SU-DHL-6 (cell line): ENCODE results near the gene DOK7.

Experiments
- H2AFZ ChIP-seq: fragments of 200-600 bp; sonication (generic); 2 replicates; pipeline ENCODE4 v1.6.1; 2014; ENCODE audit warnings: low read depth, mild to moderate bottlenecking, moderate library complexity, mixed read lengths, antibody characterized with exemption, low read length; ENCODE audit not compliant: severe bottlenecking
- H3F3A ChIP-seq: fragments of 200-600 bp; shearing (Covaris generic); 2 replicates; pipeline ENCODE4 v1.6.0; 2016; ENCODE audit warnings: antibody characterized with exemption, mild to moderate bottlenecking; ENCODE audit not compliant: insufficient read depth
- H3K27ac ChIP-seq: fragments of 200-600 bp; sonication (generic); 2 replicates; pipeline ENCODE4 v1.5.1; 2016; ENCODE audit warnings: low read depth, mild to moderate bottlenecking, low read length, moderate library complexity, mixed read lengths
- H3K27me3 ChIP-seq: fragments of 200-600 bp; sonication (generic), shearing (Covaris generic); 2 replicates; pipeline ENCODE4 v1.6.0; 2014; ENCODE audit warnings: mild to moderate bottlenecking, low read length
- H3K36me3 ChIP-seq: fragments of 200-600 bp; sonication (generic); 2 replicates; pipeline ENCODE4 v1.6.1; 2014; ENCODE audit warnings: mild to moderate bottlenecking, low read length, mixed read lengths
- H3K4me2 ChIP-seq: fragments of 300-600, 200-600 bp; shearing (Covaris generic), sonication (generic); 2 replicates; pipeline ENCODE4 v1.6.0; 2014; ENCODE audit warnings: low read length, low read depth, mild to moderate bottlenecking; ENCODE audit not compliant: poor library complexity, severe bottlenecking
- H3K4me3 ChIP-seq: fragments of 200-600 bp; sonication (generic); 2 replicates; pipeline ENCODE4 v1.5.1; 2014; ENCODE audit warnings: antibody characterized with exemption, low read length, mild to moderate bottlenecking, mixed read lengths; ENCODE audit not compliant: insufficient read depth, poor library complexity, severe bottlenecking
- H3K79me2 ChIP-seq: fragments of 200-600 bp; sonication (generic); 2 replicates; pipeline ENCODE4 v1.6.1; 2014; ENCODE audit warnings: mild to moderate bottlenecking, low read length, moderate library complexity; ENCODE audit not compliant: insufficient read depth
- H3K9ac ChIP-seq: fragments of 200-600 bp; sonication (generic); 2 replicates; pipeline ENCODE4 v1.7.0; 2014; ENCODE audit warnings: mild to moderate bottlenecking, low read length
- H3K9me2 ChIP-seq: fragments of 200-600 bp; sonication (generic); replicated peaks from 2 replicates; pipeline ENCODE4 v1.6.1; 2014; ENCODE audit warnings: low read length; ENCODE audit not compliant: insufficient read depth
- H3K9me3 ChIP-seq: fragments of 200-600 bp; sonication (generic); 2 replicates; pipeline ENCODE4 v1.6.1; 2014; ENCODE audit warnings: low read length, mixed read lengths; ENCODE audit not compliant: insufficient read depth
- H4K20me1 ChIP-seq: fragments of 200-600 bp; sonication (generic); 2 replicates; pipeline ENCODE4 v1.6.1; 2014; ENCODE audit warnings: low read depth, mild to moderate bottlenecking, antibody characterized with exemption, low read length, moderate library complexity, mixed read lengths
- EZH2phosphoT487 ChIP-seq: fragments of 200-600 bp; sonication (generic), shearing (Covaris generic); conservative IDR thresholded peaks from 2 replicates; pipeline ENCODE4 v1.6.1; 2018; ENCODE audit warnings: mild to moderate bottlenecking, antibody characterized with exemption, low read length, moderate library complexity, mixed read lengths
- TF ChIP-seq, protein P1 (sequence below): fragments of 200-600 bp; sonication (generic); IDR thresholded peaks from one replicate; pipeline ENCODE4 v1.5.1; 2017; ENCODE audit warnings: antibody characterized with exemption, mild to moderate bottlenecking, low read length, moderate library complexity; ENCODE audit not compliant: insufficient read depth, poor library complexity, severe bottlenecking

The DOK7 gene

DNA sequence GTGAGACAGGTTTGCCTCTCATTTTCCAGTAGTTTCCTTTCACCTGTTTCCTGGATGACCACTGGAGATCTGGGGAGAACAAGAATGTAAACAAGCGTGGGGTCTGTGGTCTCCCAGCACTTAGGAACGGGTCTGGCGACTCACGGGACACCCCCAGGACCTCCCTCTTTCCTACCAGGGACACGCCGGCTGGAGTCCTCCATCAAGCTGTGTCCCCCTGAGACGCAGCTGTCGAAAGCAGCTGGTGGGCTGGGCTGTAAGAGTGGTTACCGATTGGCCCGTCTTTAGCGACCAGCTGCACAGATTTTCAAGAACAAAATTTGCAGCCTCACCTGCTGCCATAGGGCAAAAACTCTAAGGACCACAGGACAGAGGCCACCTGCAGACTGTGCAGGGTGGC, 57.2 kb downstream of the DOK7 start:
- H3K27ac ChIP-seq: no peak overlapping the region
- no peaks in the 10 kb centered on the region for H3K36me3 ChIP-seq
- no peaks in the 10 kb centered on the region for H3K79me2 ChIP-seq
- no peaks in the 10 kb centered on the region for H4K20me1 ChIP-seq
- H2AFZ ChIP-seq: no peak overlapping the region
- no peaks in the 10 kb centered on the region for H3F3A ChIP-seq
- H3K9me2 ChIP-seq: no peaks in the 10 kb centered on the region
- no peak overlapping the region for H3K4me3 ChIP-seq
- H3K9me3 ChIP-seq: no peaks in the 10 kb centered on the region
- no peaks in the 10 kb centered on the region for H3K27me3 ChIP-seq
- no peak overlapping the region for H3K9ac ChIP-seq
- TF ChIP-seq, protein P1, sequence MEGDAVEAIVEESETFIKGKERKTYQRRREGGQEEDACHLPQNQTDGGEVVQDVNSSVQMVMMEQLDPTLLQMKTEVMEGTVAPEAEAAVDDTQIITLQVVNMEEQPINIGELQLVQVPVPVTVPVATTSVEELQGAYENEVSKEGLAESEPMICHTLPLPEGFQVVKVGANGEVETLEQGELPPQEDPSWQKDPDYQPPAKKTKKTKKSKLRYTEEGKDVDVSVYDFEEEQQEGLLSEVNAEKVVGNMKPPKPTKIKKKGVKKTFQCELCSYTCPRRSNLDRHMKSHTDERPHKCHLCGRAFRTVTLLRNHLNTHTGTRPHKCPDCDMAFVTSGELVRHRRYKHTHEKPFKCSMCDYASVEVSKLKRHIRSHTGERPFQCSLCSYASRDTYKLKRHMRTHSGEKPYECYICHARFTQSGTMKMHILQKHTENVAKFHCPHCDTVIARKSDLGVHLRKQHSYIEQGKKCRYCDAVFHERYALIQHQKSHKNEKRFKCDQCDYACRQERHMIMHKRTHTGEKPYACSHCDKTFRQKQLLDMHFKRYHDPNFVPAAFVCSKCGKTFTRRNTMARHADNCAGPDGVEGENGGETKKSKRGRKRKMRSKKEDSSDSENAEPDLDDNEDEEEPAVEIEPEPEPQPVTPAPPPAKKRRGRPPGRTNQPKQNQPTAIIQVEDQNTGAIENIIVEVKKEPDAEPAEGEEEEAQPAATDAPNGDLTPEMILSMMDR: no peak
- TF ChIP-seq EZH2phosphoT487: no peak
- no peak overlapping the region for H3K4me2 ChIP-seq

DNA sequence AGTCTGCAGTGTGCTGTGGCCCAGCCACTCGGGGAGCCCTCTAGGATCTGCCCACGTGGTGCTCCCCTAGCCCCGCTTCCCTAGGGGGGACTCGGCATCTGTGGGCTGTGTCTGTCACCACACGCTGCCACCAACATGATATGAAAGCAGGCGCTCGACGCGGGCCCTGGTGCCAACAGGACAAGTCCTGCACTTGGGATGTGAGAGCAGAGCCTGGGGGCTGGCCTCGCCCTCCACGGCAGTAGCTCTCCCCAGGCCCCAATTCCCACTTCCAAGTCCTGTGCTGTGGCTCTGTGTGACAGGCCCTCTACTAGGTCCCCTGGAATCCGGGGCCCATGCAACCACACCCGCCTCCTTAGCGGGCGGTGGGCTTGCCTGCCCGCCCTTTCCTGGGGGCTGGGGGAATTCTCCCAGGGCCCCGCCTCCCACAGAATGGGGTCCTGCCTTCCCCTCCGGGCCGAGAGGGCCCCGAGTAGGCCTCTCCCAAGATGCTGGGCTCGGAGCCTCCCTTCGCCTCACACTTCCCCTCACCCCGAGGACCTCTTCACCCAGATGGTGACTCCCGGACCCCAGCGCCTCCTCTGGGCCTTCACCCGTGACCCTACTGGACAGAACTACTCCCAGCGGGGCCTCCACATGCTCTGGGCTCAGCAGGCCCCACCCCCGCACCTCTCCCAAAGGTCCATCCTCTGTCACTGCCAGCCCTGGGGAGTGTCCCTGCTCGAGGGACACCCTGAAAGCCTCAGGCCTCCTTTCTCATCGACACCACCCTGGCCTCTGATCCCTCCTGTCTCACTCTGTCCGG, 57.9 kb downstream of the DOK7 start:
- no peak overlapping the region for H3K4me3 ChIP-seq
- no peak overlapping the region for H3K9ac ChIP-seq
- no peaks in the 10 kb centered on the region for H4K20me1 ChIP-seq
- no peaks in the 10 kb centered on the region for H3F3A ChIP-seq
- H3K9me3 ChIP-seq: no peaks in the 10 kb centered on the region
- H2AFZ ChIP-seq: no peak overlapping the region
- no peak overlapping the region for H3K27ac ChIP-seq
- H3K36me3 ChIP-seq: no peaks in the 10 kb centered on the region
- H3K27me3 ChIP-seq: no peaks in the 10 kb centered on the region
- H3K4me2 ChIP-seq: no peak overlapping the region
- H3K9me2 ChIP-seq: no peaks in the 10 kb centered on the region
- TF ChIP-seq, protein P1: no peak
- no peak for TF ChIP-seq EZH2phosphoT487
- H3K79me2 ChIP-seq: no peaks in the 10 kb centered on the region

DNA sequence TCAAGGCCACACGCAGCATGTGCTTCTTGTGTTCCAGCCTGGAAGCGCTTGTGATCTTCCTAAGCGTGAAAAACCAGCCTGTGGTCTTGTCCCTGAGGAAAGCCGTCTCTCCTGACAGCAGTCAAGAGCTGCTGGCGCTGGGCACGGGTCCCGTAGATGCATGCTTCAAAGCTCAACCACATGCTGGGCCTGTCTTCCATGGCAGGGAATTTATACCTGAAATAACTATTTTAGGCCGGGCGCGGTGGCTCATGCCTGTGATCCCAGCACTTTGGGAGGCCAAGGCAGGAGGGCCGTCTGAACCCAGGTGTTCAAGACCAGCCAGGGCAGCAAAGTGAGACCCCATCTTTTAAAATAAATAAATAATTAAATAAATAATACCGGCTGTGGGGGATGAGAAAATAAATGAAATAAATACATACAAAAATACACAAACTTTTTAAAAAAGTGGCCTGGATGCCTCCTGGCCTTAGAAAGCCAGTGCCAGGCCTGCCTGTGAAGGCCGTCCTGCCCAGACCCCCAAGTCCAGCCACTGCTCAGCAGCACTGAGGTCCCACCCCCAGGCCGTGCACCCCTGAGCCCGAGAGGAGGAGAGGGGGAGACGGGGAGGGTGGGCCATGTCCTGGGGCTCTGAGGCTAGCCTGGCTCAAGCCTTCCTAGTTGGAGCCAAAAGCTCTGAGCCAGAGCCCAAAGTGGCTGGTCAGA, 58.7 kb downstream of the DOK7 start:
- Histone ChIP-seq H3K9me3 (no peaks in the 10 kb centered on the region), H3K27me3 (no peaks in the 10 kb centered on the region), H3F3A (no peaks in the 10 kb centered on the region), H3K9ac (no peak overlapping the region), H4K20me1 (no peaks in the 10 kb centered on the region), H3K27ac (no peak overlapping the region), H3K36me3 (no peaks in the 10 kb centered on the region), H3K79me2 (no peaks in the 10 kb centered on the region), H3K4me2 (no peak overlapping the region), H2AFZ (no peak overlapping the region), H3K9me2 (no peaks in the 10 kb centered on the region), H3K4me3 (no peak overlapping the region)
- TF ChIP-seq, protein P1: no peak
- TF ChIP-seq EZH2phosphoT487: no peak
